Activated CD4-positive, alpha-beta T cell treated with anti-CD3 and anti-CD28 coated beads, Interleukin-2, amount 50 U/mL, for 48 hours (primary cell): ENCODE results near the gene DSG4.
"Not testable (repeated sequence)": the region's sequence is repeated elsewhere in the genome, so short reads cannot be mapped to it uniquely, and the experiment has no call there.

Experiments
- DNase-seq, 2 experiments: peaks; one replicate each; pipeline ENCODE4 v3.0.0-alpha.2; 2020

Gene DSG4, protein sequence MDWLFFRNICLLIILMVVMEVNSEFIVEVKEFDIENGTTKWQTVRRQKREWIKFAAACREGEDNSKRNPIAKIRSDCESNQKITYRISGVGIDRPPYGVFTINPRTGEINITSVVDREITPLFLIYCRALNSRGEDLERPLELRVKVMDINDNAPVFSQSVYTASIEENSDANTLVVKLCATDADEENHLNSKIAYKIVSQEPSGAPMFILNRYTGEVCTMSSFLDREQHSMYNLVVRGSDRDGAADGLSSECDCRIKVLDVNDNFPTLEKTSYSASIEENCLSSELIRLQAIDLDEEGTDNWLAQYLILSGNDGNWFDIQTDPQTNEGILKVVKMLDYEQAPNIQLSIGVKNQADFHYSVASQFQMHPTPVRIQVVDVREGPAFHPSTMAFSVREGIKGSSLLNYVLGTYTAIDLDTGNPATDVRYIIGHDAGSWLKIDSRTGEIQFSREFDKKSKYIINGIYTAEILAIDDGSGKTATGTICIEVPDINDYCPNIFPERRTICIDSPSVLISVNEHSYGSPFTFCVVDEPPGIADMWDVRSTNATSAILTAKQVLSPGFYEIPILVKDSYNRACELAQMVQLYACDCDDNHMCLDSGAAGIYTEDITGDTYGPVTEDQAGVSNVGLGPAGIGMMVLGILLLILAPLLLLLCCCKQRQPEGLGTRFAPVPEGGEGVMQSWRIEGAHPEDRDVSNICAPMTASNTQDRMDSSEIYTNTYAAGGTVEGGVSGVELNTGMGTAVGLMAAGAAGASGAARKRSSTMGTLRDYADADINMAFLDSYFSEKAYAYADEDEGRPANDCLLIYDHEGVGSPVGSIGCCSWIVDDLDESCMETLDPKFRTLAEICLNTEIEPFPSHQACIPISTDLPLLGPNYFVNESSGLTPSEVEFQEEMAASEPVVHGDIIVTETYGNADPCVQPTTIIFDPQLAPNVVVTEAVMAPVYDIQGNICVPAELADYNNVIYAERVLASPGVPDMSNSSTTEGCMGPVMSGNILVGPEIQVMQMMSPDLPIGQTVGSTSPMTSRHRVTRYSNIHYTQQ

GRCh38 chr18:31376477-31376876 lies at the start of gene DSG4:
TSS of gene DSG4 (plus strand) at chr18:31376777. CDS start at chr18:31376912, 135 bp downstream.
- no peak for DNase-seq

DNA sequence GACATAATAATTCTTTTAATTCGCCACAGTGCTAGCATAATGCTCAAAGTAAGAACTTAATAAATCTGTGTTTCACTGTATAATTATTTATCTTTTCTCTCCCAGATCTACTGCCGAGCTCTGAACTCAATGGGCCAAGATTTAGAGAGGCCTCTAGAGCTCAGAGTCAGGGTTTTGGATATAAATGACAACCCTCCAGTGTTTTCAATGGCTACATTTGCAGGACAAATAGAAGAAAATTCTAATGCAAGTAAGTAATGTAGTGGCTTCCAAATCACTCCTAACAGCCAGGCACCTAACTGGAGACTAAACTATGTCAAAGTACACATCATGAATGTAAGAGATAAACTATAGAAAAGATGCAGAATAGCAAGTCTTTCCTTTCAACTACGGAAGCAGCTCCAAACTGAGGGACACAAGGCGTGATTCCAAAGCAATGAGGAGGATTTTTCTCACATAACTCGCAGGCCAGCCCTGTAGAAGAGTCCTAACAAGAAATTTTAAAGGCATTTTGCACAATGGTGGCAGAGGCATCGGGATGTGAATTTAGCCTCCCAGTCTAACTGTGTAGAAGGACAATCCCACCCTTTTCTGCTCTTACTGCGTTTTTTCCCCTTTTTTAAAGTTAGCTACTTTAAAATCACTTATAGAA lies 46.7 kb upstream of the DSG4 start:
- no peak for DNase-seq

GRCh38 chr18:31343454-31343853 lies 33.1 kb upstream of the DSG4 start:
- no peak for DNase-seq

- DNase-seq: not testable (repeated sequence)
These were observed 23.2 kb upstream of the DSG4 start for GRCh38 chr18:31353336-31353735.

- DNase-seq: no peak
These were observed 21.6 kb upstream of the DSG4 start for GRCh38 chr18:31354990-31355389.

- no peak for DNase-seq
These were observed 20.6 kb upstream of the DSG4 start for GRCh38 chr18:31356025-31356424.

GRCh38 chr18:31364190-31364589 lies 12.4 kb upstream of the DSG4 start:
- DNase-seq: no peak

GRCh38 chr18:31369478-31369877 lies 7.1 kb upstream of the DSG4 start:
- no peak for DNase-seq

- no peak for DNase-seq
These were observed 4.6 kb upstream of the DSG4 start for GRCh38 chr18:31371989-31372388.

DNA sequence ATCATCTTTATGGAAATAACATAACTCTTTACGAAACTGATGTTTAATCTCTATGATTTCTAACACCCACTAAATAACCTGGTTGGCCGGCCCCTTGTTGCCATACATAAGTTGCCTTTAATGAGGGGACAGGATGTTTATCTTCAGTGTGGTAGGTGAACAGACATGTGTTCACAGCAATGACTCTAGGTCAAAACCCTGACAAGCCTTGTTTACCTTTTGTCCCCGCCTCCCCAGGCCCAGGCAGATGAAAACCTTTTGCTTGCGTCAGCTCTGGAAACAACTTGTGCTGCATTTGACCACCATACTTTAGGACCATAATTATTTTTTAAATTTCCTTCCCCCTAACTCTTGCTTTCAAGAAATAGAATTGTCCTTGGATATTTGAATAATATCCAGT lies 2.9 kb upstream of the DSG4 start:
- no peak for DNase-seq

DNA sequence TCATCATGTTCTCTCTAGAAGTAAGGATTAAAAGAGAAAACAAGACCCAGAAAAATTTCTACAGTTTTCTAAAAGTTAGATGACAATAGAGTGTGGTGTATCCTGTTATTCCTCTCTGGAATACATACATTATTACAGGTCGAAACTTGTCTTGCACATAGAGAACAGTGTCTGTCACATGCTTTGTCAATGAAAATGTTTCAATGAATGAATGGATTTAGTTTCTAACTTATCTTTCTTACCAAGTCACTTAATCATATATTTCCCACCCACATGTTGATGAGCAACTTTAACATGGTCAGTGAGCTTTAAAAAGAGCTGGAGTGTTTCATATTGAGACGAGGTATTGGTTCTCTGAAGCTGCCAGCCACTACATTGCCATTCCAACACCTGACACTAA lies 4.3 kb downstream of the DSG4 start:
- DNase-seq: no peak

GRCh38 chr18:31382107-31382506 lies 5.5 kb downstream of the DSG4 start:
- no peak for DNase-seq

- no peak for DNase-seq
These were observed 10.2 kb downstream of the DSG4 start for GRCh38 chr18:31386741-31387140.

- no peak for DNase-seq
These were observed 16.7 kb downstream of the DSG4 start for GRCh38 chr18:31393286-31393685.

DNA sequence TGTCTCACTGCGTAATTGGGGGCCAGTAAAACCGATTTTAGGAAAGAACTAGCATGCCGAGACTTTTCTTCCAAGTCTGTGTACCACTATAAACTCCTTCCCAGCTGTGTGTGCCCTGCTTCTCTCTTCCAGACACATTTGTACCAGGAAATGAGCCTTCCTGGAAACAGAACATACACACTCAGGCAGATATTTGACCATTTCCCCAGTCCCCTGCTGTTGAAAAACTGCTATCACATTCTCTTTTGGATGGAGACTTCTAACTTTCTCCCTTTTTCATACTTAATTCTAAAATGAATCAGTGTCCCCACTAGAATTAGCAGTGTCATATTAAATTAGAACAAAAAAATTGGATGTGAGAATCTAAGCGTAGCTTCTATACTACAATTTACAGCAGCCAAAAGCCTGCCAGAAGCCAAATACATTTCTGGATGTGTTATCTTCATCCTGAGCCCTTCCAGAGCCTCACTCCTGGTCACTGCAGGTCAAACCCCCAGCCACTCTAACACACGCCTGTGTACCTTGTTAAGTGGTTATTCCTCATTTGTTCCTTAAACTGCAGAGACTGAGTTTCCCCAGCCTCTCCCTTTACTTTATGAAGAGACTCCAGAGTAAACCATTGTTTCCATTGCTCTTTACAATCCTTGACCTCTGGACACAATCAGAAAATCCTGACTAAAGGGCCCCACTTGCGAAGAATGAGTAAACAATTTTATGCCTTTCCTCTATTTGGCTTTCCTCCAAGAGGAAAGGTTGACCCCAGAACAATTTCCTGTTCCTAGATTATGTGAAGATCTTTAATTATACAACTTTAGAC lies 20.4 kb downstream of the DSG4 start:
- no peak for DNase-seq

DNA sequence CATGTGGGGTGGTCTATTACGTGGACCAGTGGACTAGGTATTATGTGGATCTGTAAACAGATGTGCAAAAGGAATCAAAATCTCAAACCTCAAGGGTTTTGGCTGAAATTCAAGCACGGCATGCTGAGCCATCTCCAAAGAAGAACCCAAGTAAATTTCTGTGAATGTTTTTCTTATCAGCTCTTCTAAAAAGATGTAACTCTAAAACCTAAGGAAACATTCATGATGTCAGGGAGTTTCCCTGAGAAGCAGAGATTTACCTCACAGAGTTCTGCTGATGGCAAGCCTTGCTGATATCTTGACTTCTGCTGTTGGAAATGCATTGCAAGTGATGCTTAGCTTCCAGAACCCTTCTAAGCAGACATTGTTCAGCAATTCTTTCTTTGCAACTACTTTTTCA lies 21.6 kb downstream of the DSG4 start:
- no peak for DNase-seq

- no peak for DNase-seq
These were observed 22.9 kb downstream of the DSG4 start for GRCh38 chr18:31399306-31400032.

DNA sequence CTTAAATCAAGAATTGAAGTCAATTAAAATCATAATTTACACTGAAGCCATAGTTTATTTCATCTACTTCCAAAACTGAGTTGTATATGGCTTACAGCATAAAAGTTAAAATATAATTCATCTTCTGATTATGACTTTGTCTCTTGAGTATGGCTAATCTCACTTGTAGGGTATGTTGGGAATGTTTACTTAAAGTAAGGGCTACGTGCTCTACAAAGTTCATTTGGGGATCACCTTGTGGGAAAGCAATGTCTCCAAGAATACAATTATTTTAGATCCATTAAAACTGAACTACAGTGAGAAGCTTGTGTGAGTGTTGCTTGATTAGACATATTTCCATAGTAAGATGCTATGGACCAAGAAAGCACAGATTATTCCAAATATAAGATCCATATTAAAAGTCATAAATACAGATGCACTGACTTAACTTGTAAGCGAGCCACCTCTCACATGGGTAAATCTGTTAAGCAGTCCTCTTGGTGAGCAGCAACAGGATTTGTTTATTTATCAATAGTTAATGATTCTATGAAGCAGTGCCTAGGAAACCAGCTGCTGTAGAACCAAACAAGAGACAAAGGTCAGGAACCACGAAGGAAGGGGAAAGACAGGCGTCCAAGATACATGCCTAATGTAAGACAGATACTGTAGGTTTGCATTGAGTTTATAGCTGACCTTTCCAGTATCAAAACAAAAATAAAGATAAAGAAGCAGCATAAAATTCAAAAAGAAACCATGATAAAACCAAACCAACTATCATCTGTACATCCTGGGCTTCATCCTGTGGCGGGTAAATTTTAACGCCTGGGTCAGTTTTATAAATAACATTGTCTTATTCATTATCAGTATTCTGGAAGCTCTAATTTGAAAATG lies 24.8 kb downstream of the DSG4 start:
- DNase-seq: no peak

DNA sequence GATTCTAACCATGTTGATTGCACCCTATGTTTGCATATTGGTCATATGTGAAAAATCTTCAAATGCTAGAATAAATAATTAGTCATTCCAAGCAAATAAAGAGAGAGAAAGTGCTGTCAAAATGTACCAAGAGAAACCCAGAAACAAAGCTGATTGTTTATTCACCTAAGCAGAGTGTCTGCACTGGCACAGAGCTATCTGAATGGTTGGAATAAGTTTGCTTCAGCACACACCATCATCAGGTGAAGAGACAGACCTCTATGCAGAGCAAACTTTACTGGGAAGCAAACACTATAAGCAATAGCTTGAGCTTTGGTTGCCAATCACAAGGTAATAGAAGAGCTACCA lies 25.4 kb downstream of the DSG4 start:
- DNase-seq: no peak

DNA sequence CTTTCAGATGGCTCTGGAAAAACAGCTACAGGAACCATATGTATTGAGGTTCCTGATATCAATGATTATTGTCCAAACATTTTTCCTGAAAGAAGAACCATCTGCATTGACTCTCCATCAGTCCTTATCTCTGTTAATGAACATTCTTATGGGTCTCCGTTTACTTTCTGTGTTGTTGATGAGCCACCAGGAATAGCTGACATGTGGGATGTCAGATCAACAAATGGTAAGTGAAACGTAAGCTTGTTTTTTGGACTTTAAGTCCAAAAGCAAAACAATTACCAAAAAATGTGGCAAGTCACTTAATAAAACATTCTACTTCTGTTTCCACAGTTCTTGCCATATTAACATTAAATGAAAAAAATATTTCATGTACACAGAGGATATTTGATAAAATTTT lies 26.8 kb downstream of the DSG4 start:
- no peak for DNase-seq

GRCh38 chr18:31407649-31408048 lies 31.1 kb downstream of the DSG4 start:
- no peak for DNase-seq
